Measurements from ENCODE around the gene ADAMTS3. TPM values are rescaled to one million over a fixed set of nuclear protein-coding genes. Genes with fewer than 3 reads are reported as not detected.

Gene ADAMTS3
- total RNA-seq, 2 experiments from 2014 or later: not detected

- TF ChIP-seq EZH2phosphoT487 (IDR thresholded peaks at IDR 0.05; ENCODE audit: borderline replicate concordance, low read depth, low read length) (no peak), CTCF (conservative IDR thresholded peaks at IDR 0.05; ENCODE audit: low read length) (no peak)
- Histone ChIP-seq H3K4me3 (ENCODE audit: low read depth, low read length, poor library complexity, severe bottlenecking) (no peak overlapping the region), H3K79me2 (ENCODE audit: insufficient read depth, low read depth, low read length) (no peaks in the 10 kb centered on the region)
Observed at GRCh38 chr4:72397314-72397713, 171.7 kb downstream of the ADAMTS3 start.

GRCh38 chr4:72394012-72394663 lies 174.9 kb downstream of the ADAMTS3 start:
- Histone ChIP-seq H3K36me3 (ENCODE audit: insufficient read depth, low read length) (no peaks in the 10 kb centered on the region), H3K4me3 (ENCODE audit: low read depth, low read length, poor library complexity, severe bottlenecking) (no peak overlapping the region)
- POLR2A ChIA-PET: no interaction called here

More at GRCh38 chr4:72397314-72397713, 171.7 kb downstream of the ADAMTS3 start:
- BruUV-seq (replicated peaks): no TSS peak
- Histone ChIP-seq H3K36me3 (ENCODE audit: insufficient read depth, low read length) (no peaks in the 10 kb centered on the region), H3K9me2 (ENCODE audit: insufficient read depth, low read length) (no peaks in the 10 kb centered on the region), H3K4me2 (ENCODE audit: low read length) (no peak overlapping the region), H3K27ac (ENCODE audit: low read depth, low read length, poor library complexity, severe bottlenecking) (no peak overlapping the region), H2AFZ (ENCODE audit: low read length) (no peak overlapping the region), H3K9me3 (ENCODE audit: low read length) (no peaks in the 10 kb centered on the region), H4K20me1 (ENCODE audit: insufficient read depth, low read length) (no peaks in the 10 kb centered on the region), H3K4me1 (ENCODE audit: insufficient read depth, low read length, poor library complexity, severe bottlenecking) (no peaks in the 10 kb centered on the region)
- intact Hi-C loops (cut with micrococcal nuclease; ENCODE audit: unreplicated experiment): no loop called here
- ChIA-PET POLR2A (interaction anchor here (0.6 kb wide), 2 partner anchors 26 to 68 kb away, joined by 3 to 6 read pairs; no protein-coding TSS in a partner anchor), CTCF (ENCODE audit: unreplicated experiment) (no interaction called here)
- DNase-seq (ENCODE audit: low spot score): no peak

More at GRCh38 chr4:72394012-72394663, 174.9 kb downstream of the ADAMTS3 start:
- CTCF ChIA-PET (ENCODE audit: unreplicated experiment): no interaction called here
- Histone ChIP-seq H3K79me2 (ENCODE audit: insufficient read depth, low read depth, low read length) (no peaks in the 10 kb centered on the region), H3K4me2 (ENCODE audit: low read length) (no peak overlapping the region), H3K4me1 (ENCODE audit: insufficient read depth, low read length, poor library complexity, severe bottlenecking) (no peaks in the 10 kb centered on the region), H3K27ac (ENCODE audit: low read depth, low read length, poor library complexity, severe bottlenecking) (no peak overlapping the region), H4K20me1 (ENCODE audit: insufficient read depth, low read length) (no peaks in the 10 kb centered on the region), H2AFZ (ENCODE audit: low read length) (no peak overlapping the region), H3K9me2 (ENCODE audit: insufficient read depth, low read length) (no peaks in the 10 kb centered on the region), H3K9me3 (ENCODE audit: low read length) (no peaks in the 10 kb centered on the region)
- no peak for DNase-seq (ENCODE audit: low spot score)
- no peak for TF ChIP-seq CTCF (conservative IDR thresholded peaks at IDR 0.05; ENCODE audit: low read length)
- no peak for TF ChIP-seq EZH2phosphoT487 (IDR thresholded peaks at IDR 0.05; ENCODE audit: borderline replicate concordance, low read depth, low read length)
- intact Hi-C loops (cut with micrococcal nuclease; ENCODE audit: unreplicated experiment): no loop called here
- BruUV-seq (replicated peaks): no TSS peak

Data from OCI-LY7 (cell line).